Measurements from ENCODE around the gene KCMF1.

The KCMF1 gene

GRCh38 chr2:84986018-84986417 is 15.1 kb downstream of the KCMF1 start:
- DNase-seq, result no peak

- DNase-seq, result no peak
These were observed 18.5 kb downstream of the KCMF1 start for GRCh38 chr2:84989422-84989821.

- DNase-seq, result no peak
These were observed 19.0 kb downstream of the KCMF1 start for GRCh38 chr2:84989927-84990326.

- no peak for DNase-seq
These were observed 20.6 kb downstream of the KCMF1 start for GRCh38 chr2:84991404-84992160.

- DNase-seq, result no peak
These were observed 24.9 kb downstream of the KCMF1 start for GRCh38 chr2:84995826-84996225.

GRCh38 chr2:84996909-84997308 is 25.9 kb downstream of the KCMF1 start:
- DNase-seq, result no peak

- DNase-seq, result no peak
These were observed 28.6 kb downstream of the KCMF1 start for GRCh38 chr2:84999553-84999955.

GRCh38 chr2:85001595-85001994 is 30.6 kb downstream of the KCMF1 start:
- DNase-seq, result no peak

GRCh38 chr2:85002534-85002933 is 31.6 kb downstream of the KCMF1 start:
- DNase-seq, result no peak

GRCh38 chr2:85008252-85008651 is 37.3 kb downstream of the KCMF1 start:
- no peak for DNase-seq

- peak in 1 of 2 donors; percentile 51 for DNase-seq
These were observed 38.2 kb downstream of the KCMF1 start for GRCh38 chr2:85009019-85009618.

- no peak for DNase-seq
These were observed 39.4 kb downstream of the KCMF1 start for GRCh38 chr2:85010404-85010803.

GRCh38 chr2:85011098-85011497 is 40.1 kb downstream of the KCMF1 start:
- no peak for DNase-seq

GRCh38 chr2:85011747-85012146 is 40.8 kb downstream of the KCMF1 start:
- no peak for DNase-seq

- no peak for DNase-seq
These were observed 41.5 kb downstream of the KCMF1 start for GRCh38 chr2:85012431-85012830.

- DNase-seq, result no peak
These were observed 41.9 kb downstream of the KCMF1 start for GRCh38 chr2:85012855-85013254.

GRCh38 chr2:85015653-85016360 is 44.8 kb downstream of the KCMF1 start:
- no peak for DNase-seq

GRCh38 chr2:85016446-85016845 is 45.5 kb downstream of the KCMF1 start:
- DNase-seq, result peak in 1 of 2 donors; percentile 14

GRCh38 chr2:85017411-85018048 is 46.6 kb downstream of the KCMF1 start:
- no peak for DNase-seq

GRCh38 chr2:85018049-85018447 is 47.1 kb downstream of the KCMF1 start:
- no peak for DNase-seq

- DNase-seq, result no peak
These were observed 48.2 kb downstream of the KCMF1 start for GRCh38 chr2:85019121-85019520.

- no peak for DNase-seq
These were observed 51.3 kb downstream of the KCMF1 start for GRCh38 chr2:85022232-85022631.

- DNase-seq, result no peak
These were observed 53.5 kb downstream of the KCMF1 start for GRCh38 chr2:85024372-85025047.
